Gastroesophageal sphincter (tissue), 3 donors: ENCODE results near the gene NTMT1.

ENCODE experiments used
- EP300 ChIP-seq: sonication (generic); formaldehyde crosslinking; IDR thresholded peaks from one replicate; pipeline ENCODE4 v1.6.1; 2017; ENCODE audit warnings: antibody characterized with exemption, mild to moderate bottlenecking
- POLR2A ChIP-seq, 2 donors: fragments of 450-650 bp; IDR thresholded peaks; one replicate each; pipeline ENCODE4 v1.6.1; 2017; ENCODE audit warnings: antibody characterized with exemption in 2 of 2, mild to moderate bottlenecking in 2 of 2, moderate library complexity in 1 of 2
- TF ChIP-seq, protein P1 (sequence below), 4 experiments: fragments of 200-600 bp in 2 of 4; fragments of 450-650 bp in 2 of 4; sonication (generic) in 1 of 4; IDR thresholded peaks; one replicate each; pipeline ENCODE4 v1.5.1; 2017 to 2019; ENCODE audit warnings: antibody characterized with exemption in 4 of 4, mild to moderate bottlenecking in 2 of 4, moderate library complexity in 2 of 4

DNA sequence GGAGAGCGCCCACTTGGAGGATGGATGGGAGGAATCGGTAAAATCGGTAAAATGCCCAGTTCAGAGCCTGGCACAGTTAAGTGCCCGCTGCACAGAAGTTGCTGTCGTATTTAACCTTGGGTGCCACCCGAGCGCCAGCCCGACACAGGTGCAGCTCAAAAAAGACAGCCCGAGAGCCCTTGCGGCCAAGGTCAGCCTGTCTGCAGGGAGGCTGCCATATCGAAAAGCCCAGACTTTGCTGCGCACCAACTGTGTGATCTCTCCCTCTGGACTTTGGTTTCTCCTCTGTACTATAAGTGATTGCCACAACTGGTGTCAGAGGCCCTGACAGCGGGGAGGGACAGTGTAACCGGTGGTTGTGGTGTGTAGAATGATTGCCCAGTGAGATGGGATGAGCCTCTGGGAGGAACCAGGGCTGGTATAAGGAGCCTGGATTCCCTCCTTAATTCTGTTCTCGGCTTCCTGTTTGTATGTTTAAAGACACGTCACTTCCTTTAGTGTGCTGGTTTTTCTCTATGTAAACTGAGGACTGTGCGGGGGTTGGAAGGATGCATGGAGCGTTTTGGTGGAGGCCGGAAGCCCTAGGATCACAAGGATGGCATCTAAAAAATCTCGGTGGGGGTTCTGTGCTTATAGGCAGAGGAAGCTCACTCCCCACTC, 792 bp downstream of the NTMT1 start:
- TF ChIP-seq, protein P1, sequence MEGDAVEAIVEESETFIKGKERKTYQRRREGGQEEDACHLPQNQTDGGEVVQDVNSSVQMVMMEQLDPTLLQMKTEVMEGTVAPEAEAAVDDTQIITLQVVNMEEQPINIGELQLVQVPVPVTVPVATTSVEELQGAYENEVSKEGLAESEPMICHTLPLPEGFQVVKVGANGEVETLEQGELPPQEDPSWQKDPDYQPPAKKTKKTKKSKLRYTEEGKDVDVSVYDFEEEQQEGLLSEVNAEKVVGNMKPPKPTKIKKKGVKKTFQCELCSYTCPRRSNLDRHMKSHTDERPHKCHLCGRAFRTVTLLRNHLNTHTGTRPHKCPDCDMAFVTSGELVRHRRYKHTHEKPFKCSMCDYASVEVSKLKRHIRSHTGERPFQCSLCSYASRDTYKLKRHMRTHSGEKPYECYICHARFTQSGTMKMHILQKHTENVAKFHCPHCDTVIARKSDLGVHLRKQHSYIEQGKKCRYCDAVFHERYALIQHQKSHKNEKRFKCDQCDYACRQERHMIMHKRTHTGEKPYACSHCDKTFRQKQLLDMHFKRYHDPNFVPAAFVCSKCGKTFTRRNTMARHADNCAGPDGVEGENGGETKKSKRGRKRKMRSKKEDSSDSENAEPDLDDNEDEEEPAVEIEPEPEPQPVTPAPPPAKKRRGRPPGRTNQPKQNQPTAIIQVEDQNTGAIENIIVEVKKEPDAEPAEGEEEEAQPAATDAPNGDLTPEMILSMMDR (IDR thresholded peaks at IDR 0.05): no peak
- no peak for TF ChIP-seq EP300
- TF ChIP-seq POLR2A (IDR thresholded peaks at IDR 0.05): no peak
